GM19468 (cell line): Measurements from ENCODE around the gene CTNNA3.

Experiments
- ATAC-seq: cut with Tn5 transposase; IDR thresholded peaks from one replicate; pipeline ENCODE4 v1.9.1; 2021; ENCODE audit warnings: mild to moderate bottlenecking, moderate library complexity, moderate number of reproducible peaks; ENCODE audit not compliant: unreplicated experiment; ENCODE audit errors: extremely low read depth

Gene CTNNA3

DNA sequence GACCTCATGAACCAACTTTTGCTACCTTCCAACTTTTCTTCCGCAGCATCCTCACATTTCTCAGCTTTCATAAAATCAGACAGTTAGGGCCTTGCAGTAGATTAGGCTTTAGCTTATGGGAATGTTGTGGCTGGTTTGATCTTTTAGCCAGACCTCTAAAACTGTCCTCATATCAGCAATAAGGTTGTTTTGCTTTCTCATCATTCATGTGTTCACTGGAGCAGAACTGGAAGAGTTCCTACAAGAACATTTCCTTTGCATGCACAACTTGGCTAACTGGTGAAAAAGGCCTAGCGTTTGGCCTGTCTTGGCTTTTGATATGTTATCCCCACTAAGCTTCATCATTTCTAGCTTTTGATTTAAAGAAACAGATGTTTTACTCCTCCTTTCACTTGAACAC is 900.1 kb downstream of the CTNNA3 start:
- no peak for ATAC-seq

DNA sequence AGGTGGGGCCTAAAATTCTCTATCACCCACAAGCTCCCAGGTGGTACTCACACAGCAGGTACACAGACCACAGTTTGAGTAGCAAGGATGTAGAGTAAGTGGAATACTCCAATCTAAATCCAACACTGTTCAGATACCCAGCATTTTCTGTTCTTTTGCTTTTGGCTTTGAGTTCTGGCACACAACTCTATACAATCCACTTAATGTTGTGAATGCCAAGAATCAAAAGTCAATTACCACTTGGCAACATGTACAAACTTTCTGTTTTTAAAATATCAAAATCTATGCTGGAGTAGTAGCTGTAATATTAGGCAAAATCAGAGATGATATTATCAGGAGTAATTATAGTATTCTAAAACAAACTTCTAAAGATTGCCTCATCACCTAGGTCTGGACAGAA is 903.6 kb downstream of the CTNNA3 start:
- no peak for ATAC-seq

DNA sequence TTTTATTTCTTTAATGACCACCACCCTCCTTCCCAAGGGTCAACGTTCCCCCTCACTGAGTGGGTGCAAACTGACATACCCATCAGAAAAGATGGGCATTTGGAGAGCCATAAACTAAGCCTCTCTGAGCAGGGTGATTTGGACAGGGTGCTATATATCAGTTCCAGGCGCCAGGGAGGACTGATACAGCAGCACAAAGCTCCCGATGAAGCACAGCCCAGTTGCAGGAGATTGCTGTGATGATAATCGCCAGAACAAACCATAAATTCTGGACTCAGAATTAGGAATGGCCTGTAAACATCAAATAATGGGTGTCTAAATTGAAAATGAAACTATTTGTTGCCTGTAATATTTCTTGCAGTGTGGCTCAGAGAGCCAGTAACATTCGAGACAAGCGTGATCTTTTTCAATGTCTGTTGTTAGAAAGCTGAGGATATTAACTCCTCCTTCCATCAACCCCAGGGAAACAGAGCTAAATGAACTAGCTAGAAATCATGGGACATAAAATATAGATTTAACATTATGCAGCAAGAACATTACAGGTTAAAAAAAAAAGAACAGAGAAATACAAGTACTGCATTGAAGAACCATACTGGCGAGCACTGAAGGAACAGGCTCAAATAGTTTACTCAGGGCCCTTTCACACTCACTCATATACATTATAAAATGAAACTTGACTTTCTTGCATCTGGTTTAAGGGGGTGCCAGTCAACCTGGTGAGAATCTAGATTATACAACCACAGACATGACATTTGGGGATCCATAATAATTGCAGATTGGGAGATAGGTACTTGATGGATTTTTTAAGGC is 907.6 kb downstream of the CTNNA3 start:
- no peak for ATAC-seq

DNA sequence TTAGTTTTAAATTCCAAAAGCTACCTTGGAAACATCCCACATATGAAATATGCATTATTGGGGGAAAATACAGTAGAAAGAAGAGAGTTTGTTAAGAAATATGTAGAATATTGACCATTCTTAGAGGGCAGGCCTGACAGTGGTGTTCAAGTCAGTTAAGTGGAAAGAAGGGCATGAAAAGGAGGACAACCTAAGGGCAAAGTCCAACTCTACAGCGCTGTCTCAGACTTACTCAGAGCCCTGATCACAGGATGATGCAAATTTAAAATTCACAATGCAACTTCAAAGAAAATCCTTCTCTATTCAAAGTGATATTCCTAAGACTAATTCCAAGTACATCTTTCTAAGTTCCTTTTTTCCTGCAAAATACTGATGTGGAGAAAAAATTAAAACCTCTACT is 909.3 kb downstream of the CTNNA3 start:
- ATAC-seq, result no peak

DNA sequence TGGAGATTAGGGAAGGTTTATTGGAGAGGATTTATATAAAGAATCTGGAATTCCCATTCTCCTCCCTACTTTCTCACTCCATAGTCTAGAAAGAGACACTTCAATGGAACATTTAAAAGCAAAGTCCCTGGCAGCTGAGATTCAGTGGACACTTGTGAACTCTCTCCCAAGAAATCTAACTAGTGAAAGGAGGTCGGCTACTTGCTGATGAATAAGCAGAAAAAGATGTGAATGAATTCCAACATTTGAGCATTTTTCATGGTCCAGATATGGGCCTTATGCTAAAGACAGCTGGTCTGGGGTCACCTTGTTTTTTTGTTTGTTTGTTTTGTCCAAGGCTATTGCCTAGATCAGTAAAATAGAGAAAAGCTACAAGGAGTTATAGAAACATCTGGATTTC is 911.2 kb downstream of the CTNNA3 start:
- ATAC-seq, result no peak

DNA sequence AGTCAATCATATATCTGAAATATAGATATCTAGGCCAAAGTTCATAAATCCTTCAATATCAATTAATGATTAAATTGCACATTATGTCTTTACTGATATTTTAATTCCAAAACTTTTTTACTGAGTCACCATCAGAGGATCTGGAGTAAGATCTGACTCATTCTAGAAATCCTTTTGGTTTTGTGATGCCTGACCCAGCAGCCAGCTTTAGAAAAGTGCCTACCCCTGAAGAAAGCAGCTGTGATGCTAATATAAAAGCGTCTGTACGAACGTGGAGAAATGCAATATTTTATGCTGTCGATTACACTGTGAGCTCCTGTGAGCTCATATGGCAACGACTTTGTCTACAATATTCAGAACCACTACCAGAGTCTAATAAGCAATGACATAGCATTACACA is 912.7 kb downstream of the CTNNA3 start:
- no peak for ATAC-seq

DNA sequence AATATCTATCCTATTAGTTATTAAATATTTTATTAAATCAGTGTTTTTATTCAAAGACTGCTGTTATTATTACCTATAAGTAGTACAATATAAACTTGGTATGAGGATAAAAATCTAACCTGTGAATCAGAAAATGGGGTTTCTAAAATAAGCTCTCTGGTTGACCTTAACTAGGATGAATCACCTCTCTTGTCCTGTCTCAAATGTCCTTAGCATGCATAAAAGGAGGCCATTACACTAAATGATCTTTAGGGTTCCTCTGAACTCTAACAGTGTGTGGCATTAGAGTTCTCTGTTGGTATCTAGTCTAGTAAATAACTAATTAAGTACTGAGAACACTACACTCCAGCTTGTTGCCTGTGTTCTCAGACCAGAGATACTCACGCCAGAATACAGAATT is 913.2 kb downstream of the CTNNA3 start:
- ATAC-seq, result no peak

DNA sequence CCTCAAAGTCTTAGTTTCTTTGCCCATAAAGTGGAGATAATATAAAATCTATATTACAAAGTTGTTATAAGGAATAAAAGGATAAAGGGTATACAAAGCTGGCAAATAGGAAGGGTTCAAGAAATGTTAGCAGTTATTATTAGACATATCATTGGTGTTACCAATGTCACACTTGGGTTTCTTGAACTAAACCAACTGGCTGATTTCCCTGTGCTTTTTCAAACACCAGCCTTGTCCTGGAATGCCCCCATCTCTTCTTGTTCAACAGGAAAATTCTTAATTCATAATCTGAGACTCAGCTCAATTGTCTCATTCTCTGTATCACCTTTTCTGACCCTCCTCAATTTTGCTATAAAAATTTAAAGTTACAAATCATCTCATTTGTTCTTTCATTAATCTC is 913.9 kb downstream of the CTNNA3 start:
- no peak for ATAC-seq

DNA sequence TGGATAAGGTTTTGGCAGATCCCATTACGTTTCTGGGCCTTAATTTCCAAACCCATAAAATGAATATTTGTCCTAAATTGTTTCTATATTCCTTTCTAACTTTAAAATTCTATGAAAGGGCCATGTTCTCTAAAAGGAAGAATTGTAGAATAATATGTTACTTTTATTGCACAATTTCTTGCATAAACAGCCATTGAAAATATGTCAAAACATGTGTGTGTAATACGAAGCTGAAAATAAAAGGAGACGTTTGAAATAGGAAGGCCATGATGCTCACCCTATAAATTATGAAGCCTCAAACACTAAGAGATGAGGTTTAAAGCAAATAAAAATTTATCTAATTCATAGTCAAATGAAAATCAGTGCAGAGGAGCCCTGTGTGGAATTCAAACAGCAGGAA is 915.2 kb downstream of the CTNNA3 start:
- ATAC-seq, result no peak

DNA sequence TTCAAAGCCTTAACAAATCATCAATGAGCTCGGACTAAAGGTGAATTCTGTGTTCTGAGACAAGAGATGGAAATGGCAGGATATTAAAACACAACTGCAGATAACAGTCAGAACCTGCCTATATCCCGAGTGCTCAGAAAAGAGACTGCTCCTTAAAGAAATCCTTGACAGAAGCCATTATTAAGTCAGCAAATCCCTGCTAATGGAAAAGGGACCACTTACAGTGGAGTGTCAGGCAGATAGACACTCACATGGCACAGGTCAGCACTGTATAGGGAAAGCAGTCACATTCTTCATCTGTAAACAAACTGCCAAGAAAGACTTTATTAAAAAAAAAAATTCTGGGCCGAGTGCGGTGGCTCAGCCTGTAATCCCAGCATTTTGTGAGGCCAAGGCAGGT is 917.6 kb downstream of the CTNNA3 start:
- ATAC-seq, result no peak

DNA sequence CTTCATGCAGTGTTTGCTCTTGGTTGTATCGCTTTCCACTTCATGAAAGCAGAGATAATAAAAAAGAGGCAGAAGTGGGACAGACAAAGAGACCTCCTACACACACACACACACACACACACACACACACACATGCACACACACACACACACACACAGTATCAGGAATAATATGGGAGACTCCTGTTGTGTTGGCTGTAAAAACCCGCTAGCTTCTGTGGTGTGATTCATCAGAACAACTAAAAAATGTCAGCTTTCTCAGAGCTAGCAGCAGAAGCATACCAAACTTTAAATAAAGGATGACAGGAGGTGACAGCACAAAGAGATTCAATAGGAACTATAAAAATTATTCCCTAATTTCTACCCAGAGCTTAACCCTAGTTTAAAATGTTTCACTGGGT is 918.3 kb downstream of the CTNNA3 start:
- ATAC-seq, result no peak

DNA sequence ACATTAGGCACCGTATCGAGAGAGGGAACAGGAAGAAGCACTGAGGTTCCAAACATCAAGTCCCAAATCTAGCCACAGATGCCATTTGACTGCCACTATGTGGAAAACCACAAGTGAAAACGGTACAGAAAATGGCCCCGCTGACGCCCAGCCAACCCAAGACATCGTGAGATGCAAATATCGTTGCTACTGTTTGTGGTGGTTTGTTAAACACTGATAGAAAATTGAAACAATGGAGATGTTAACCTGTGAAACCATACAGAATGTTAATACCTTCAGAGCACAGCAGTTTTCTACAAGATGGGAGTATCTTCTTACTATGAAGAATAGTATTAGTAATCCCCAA is 922.5 kb downstream of the CTNNA3 start:
- ATAC-seq, result no peak

DNA sequence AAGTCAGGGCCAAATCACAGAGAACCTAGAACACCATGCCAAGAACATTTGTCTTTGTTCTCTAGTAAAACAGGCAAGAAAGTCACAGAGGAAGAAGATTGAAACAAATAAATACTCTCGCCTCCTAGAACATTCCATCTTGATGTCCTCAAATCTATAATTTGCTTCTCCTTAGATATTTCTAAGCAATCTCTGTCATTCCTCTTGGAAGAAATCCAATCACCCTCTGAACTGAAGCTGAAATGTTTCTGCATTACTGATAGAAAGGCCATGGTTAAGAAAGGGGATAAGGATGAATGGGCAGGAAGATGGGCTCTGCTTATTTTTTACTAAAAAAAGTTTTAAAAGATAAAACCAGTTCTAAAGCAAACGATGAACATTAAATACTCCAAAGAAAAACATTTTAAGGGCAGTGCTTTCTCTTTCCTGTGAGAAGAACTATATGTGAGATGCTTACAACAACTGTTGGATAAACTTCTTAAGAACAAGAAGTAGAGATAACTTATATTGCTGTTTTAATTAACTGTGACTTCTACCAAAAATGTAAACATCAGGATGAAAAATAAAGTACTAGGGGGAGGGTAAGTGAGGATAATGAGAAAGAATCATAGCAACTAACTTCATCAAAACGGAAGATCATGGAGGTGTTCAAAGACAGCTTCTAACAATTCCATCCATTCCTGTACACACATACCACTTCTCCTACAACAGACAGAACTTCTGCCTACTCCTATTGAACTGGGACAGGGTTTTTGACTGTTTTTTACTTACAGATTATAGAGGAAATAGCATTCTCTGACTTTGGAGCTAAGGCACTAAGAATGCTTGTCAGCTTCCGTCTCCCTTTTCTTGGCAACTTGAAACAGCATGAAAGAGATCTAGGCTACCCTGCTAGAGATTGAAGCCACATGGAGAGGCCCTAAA is 923.2 kb downstream of the CTNNA3 start:
- ATAC-seq, result no peak

DNA sequence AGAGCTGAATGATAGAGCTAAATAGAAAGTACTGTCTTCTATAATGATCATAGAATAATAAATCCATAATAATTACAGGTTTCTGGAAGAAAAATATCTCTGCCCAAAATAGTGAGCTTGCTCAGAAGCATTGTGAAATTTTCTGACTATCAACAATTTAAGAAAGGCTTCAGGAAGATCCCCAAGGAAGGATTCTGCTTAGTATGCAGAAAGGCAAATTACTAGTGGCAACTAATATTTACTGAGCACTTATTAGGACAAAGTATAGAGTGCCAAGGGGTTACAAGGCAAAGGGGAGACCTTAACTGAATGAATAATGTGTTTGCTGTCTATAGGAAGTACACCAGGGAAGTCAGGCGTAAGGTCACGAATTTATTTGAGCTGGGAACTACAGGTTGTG is 928.3 kb downstream of the CTNNA3 start:
- ATAC-seq, result no peak

DNA sequence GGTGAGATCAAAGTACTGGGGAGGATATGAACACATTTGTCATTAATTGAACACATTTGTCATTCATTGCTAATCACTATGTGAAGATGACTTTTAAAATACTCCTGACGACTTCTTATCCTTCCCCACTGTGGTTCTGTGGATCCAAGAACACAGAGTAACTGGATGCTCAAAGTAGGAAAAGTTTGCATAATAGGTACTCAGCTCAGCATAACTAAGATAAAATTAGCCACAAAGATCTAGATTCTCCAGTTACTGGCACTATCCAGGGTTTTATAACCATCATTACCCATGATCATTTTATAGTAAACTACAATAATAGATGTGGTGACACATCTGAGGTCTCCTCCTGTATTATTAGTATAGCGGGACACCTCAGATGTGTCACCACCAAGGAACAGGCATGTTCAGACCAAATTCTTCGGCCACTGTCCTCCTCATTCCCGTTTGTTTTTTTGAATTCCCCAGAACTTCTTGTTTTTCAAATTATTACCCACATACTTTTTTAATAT is 933.7 kb downstream of the CTNNA3 start:
- no peak for ATAC-seq

DNA sequence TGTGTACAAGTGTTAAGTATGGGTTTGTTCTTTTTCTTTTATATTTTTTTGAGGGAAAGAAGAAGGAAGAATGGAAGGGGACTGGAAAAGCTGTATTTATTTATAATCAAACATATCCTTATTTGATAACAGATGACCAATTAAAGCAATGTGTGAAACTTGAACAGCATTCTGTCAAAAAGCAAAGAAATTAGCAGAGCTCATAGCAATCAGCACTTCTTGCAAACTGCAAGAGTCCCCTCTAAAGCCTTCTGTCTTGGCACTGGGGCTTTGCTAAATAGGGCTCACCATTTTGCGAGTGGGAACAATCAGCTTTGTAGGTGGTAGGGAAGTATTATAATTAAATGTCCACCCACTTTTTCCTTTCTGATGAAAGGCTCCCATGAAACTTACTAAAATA is 935.1 kb downstream of the CTNNA3 start:
- ATAC-seq, result no peak

DNA sequence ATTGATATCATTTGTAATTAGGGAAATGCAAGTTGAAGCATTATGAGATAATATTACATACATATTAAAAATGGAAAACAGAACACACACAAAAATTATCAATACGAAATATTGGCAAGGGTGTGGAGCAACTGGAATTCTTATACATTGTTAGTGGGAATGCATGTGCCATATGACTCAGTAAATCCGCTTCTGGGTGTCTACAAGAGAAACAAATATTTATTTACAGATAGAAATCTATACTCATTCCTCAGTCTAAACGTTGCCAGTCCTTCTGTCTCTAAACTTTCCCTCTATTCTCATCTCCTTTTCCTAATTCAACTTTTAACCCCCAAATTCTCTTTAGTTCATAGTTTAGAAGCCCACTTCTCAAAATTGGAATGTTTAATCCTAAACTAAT is 940.5 kb downstream of the CTNNA3 start:
- ATAC-seq, result no peak

DNA sequence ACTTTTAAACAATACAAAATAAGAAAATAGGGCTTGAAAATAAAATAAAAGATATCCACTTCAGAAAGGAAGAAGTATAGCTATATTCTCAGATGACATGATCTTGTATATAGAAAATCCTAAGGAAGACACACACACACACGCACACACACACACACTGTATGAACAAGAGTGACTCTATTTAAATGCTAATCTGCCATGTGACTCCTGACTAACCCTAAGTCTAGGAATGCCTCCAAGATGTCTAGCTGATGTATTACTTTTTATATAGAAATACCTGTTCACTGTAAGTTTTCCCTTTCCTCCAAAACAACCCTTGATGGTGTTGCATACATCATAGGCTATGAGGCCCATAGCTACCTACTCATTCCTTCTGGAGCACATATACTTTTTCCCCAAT is 943.3 kb downstream of the CTNNA3 start:
- ATAC-seq, result no peak

DNA sequence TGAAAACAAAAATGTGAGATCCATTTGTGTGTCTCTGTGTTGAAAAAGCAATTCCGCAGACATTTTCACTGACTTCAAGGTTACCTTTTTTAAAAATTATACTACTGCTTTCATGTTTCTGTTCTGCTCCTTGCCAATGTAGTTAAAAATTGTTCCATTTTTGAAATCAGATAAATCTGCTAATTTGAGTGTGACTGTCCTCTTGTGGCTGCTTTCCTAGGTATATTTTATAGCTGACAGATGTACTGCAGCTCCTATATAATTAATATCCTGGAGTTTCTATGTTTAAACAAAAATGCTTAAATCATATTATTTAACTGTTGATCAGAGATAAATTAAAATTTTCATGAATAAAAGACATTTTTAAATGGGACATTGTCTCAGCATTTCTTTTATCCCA is 947.8 kb downstream of the CTNNA3 start:
- ATAC-seq, result no peak

DNA sequence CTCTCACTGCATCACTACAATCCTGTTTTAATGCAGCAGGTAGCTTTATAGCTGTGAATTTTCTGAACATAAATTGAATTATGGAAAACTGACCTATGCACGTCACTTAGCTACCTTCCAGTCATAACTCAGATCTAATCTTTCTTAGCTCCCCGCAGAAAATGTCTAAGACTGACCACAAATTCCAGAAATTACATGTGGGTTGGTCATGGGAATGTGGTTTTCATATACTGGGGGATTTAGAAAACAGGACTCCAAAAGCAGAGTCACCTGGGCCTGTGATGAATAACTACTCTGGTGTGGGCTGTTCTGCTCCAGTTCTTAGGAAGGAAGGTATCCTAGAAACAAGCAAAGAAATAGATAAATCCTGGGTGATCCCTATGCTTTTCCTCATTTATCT is 948.5 kb downstream of the CTNNA3 start:
- ATAC-seq, result no peak

DNA sequence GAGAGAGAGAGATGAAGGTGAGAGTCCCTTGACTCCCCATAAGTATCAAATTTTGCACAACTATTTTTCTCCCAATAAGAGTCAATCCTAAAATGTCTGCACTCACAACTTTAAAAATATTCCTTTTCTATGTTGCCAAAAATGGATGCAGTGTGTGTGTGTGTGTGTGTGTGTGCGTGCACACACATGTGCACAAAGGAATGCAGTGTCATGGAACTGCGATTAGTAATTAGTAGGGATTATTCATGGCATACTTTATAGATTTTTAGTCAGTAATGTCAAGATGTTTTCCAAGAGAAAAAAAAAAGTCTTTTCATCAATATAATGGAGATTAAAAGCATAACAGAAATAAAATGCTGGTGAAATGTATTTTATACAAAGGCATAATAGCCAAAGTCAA is 949.3 kb downstream of the CTNNA3 start:
- no peak for ATAC-seq
